DOHH2 (cell line): ENCODE results near the gene FBXO4.
A peak's percentile ranks its signal among the peaks of the same experiment; 100 is the strongest.

Source experiments
- H3F3A ChIP-seq: fragments of 200-600 bp; sonication (generic), shearing (Covaris generic); 2 replicates; pipeline ENCODE4 v1.6.0; 2016; ENCODE audit warnings: antibody characterized with exemption, mild to moderate bottlenecking; ENCODE audit not compliant: control insufficient read depth, insufficient read depth
- H3K27ac ChIP-seq: fragments of 200-600 bp; sonication (generic); 2 replicates; pipeline ENCODE4 v1.5.1; 2014; ENCODE audit warnings: low read depth, mild to moderate bottlenecking, low read length, moderate library complexity
- H3K27me3 ChIP-seq: fragments of 200-600 bp; sonication (generic); 2 replicates; pipeline ENCODE4 v1.6.1; 2014; ENCODE audit warnings: mild to moderate bottlenecking, low read length, mixed read lengths; ENCODE audit not compliant: control insufficient read depth
- H3K36me3 ChIP-seq: fragments of 200-600 bp; sonication (generic); 2 replicates; pipeline ENCODE4 v1.6.1; 2014; ENCODE audit warnings: mild to moderate bottlenecking, low read length, moderate library complexity, mixed read lengths; ENCODE audit not compliant: control insufficient read depth
- H3K4me1 ChIP-seq: fragments of 200-600 bp; sonication (generic); 2 replicates; pipeline ENCODE4 v1.6.1; 2014; ENCODE audit warnings: mild to moderate bottlenecking, low read length, mixed read lengths; ENCODE audit not compliant: control insufficient read depth
- H3K4me2 ChIP-seq: fragments of 200-600 bp; sonication (generic); 2 replicates; pipeline ENCODE4 v1.6.0; 2014; ENCODE audit warnings: mild to moderate bottlenecking, low read length, moderate library complexity
- H3K4me3 ChIP-seq: fragments of 200-600 bp; sonication (generic); 2 replicates; pipeline ENCODE4 v1.5.1; 2014; ENCODE audit warnings: mild to moderate bottlenecking, low read length, mixed read lengths
- H3K79me2 ChIP-seq: fragments of 200-600 bp; sonication (generic); 2 replicates; pipeline ENCODE4 v1.6.1; 2014; ENCODE audit warnings: mild to moderate bottlenecking, low read length, mixed read lengths; ENCODE audit not compliant: control insufficient read depth
- H3K9me2 ChIP-seq: fragments of 200-600 bp; sonication (generic); replicated peaks from 2 replicates; pipeline ENCODE4 v1.6.1; 2014; ENCODE audit warnings: mild to moderate bottlenecking, low read length, mixed read lengths; ENCODE audit not compliant: control insufficient read depth
- H3K9me3 ChIP-seq: fragments of 200-600 bp; sonication (generic); 2 replicates; pipeline ENCODE4 v1.6.1; 2014; ENCODE audit warnings: antibody characterized with exemption, low read length, mixed read lengths; ENCODE audit not compliant: control insufficient read depth, insufficient read depth
- H4K20me1 ChIP-seq: fragments of 200-600 bp; sonication (generic); 2 replicates; pipeline ENCODE4 v1.6.0; 2014; ENCODE audit warnings: low read depth, mild to moderate bottlenecking, antibody characterized with exemption, low read length, moderate library complexity; ENCODE audit not compliant: control insufficient read depth, insufficient read depth
- CTCF ChIP-seq: fragments of 200-600 bp; sonication (generic); IDR thresholded peaks from one replicate; pipeline ENCODE4 v1.5.1; 2014; ENCODE audit warnings: antibody characterized with exemption, mild to moderate bottlenecking, low read depth, low read length; ENCODE audit not compliant: poor library complexity, severe bottlenecking
- EZH2phosphoT487 ChIP-seq: fragments of 200-600 bp; sonication (generic); IDR thresholded peaks from 2 replicates; pipeline ENCODE4 v1.6.1; 2017; ENCODE audit warnings: borderline replicate concordance, mild to moderate bottlenecking, antibody characterized with exemption, low read length, moderate library complexity, mixed read lengths

FBXO4 gene

GRCh38 chr5:41966401-41967105 lies 41.5 kb downstream of the FBXO4 start:
- Histone ChIP-seq H3K27me3 (no peaks in the 10 kb centered on the region), H3K4me1 (no peaks in the 10 kb centered on the region), H3K9me2 (no peaks in the 10 kb centered on the region), H3K4me2 (no peak overlapping the region), H3F3A (no peaks in the 10 kb centered on the region), H3K36me3 (no peaks in the 10 kb centered on the region), H3K9me3 (no peaks in the 10 kb centered on the region), H3K79me2 (no peaks in the 10 kb centered on the region), H4K20me1 (no peaks in the 10 kb centered on the region), H3K4me3 (no peak overlapping the region), H3K27ac (no peak overlapping the region)
- no peak for TF ChIP-seq EZH2phosphoT487
- TF ChIP-seq CTCF, result no peak

GRCh38 chr5:41967401-41967800 lies 42.3 kb downstream of the FBXO4 start:
- Histone ChIP-seq H4K20me1 (no peaks in the 10 kb centered on the region), H3K27ac (no peak overlapping the region), H3K9me2 (no peaks in the 10 kb centered on the region), H3K4me3 (no peak overlapping the region), H3K9me3 (no peaks in the 10 kb centered on the region), H3K27me3 (no peaks in the 10 kb centered on the region), H3K4me1 (no peaks in the 10 kb centered on the region), H3K79me2 (no peaks in the 10 kb centered on the region), H3F3A (no peaks in the 10 kb centered on the region), H3K4me2 (no peak overlapping the region), H3K36me3 (no peaks in the 10 kb centered on the region)
- TF ChIP-seq CTCF, result no peak
- TF ChIP-seq EZH2phosphoT487, result no peak

GRCh38 chr5:41968153-41968723 lies 43.2 kb downstream of the FBXO4 start:
- Histone ChIP-seq H3K4me1 (no peaks in the 10 kb centered on the region), H3K4me3 (no peak overlapping the region), H3K79me2 (no peaks in the 10 kb centered on the region), H3F3A (no peaks in the 10 kb centered on the region), H3K4me2 (no peak overlapping the region), H3K36me3 (no peaks in the 10 kb centered on the region), H3K9me2 (no peaks in the 10 kb centered on the region), H3K27me3 (no peaks in the 10 kb centered on the region), H4K20me1 (no peaks in the 10 kb centered on the region), H3K27ac (no peak overlapping the region), H3K9me3 (no peaks in the 10 kb centered on the region)
- TF ChIP-seq CTCF (peak; percentile 26), EZH2phosphoT487 (no peak)
